Nephron (organoid): Measurements from ENCODE around the gene CDK18.

Experiments used
- H3K27ac Mint-ChIP-seq, 3 experiments: 2 replicates each; pipeline ENCODE4 v1.8.0; 2020; ENCODE audit warnings: mixed read lengths in 3 of 3, mild to moderate bottlenecking in 2 of 3, moderate library complexity in 1 of 3
- H3K27me3 Mint-ChIP-seq: 2 replicates; pipeline ENCODE4 v1.8.0; 2021; ENCODE audit warnings: low read depth, mild to moderate bottlenecking, moderate library complexity, mixed read lengths
- H3K36me3 Mint-ChIP-seq: 2 replicates; pipeline ENCODE4 v1.8.0; 2020; ENCODE audit warnings: low read depth, mixed read lengths
- H3K4me1 Mint-ChIP-seq: 2 replicates; pipeline ENCODE4 v1.8.0; 2020; ENCODE audit warnings: mixed read lengths
- H3K4me3 Mint-ChIP-seq, 3 experiments: 2 replicates each; pipeline ENCODE4 v1.8.0; 2020; ENCODE audit warnings: mild to moderate bottlenecking in 3 of 3, mixed read lengths in 3 of 3, moderate library complexity in 2 of 3
- H3K9me3 Mint-ChIP-seq: 2 replicates; pipeline ENCODE4 v1.8.0; 2020; ENCODE audit warnings: mixed read lengths
- CTCF ChIP-seq, 3 experiments: fragments of 200-600 bp; sonication (generic); IDR thresholded peaks; one replicate each; pipeline ENCODE4 v1.5.0; 2021; ENCODE audit warnings: antibody characterized with exemption in 3 of 3; ENCODE audit not compliant: unreplicated experiment in 3 of 3

CDK18 gene

GRCh38 chr1:205473475-205473874, 31.0 kb upstream of the CDK18 start:
- Mint-ChIP-seq H3K4me1 (peaks cover 29% of the 10 kb centered on the region), H3K27me3 (peaks cover 38% of the 10 kb centered on the region), H3K36me3 (no peaks in the 10 kb centered on the region), H3K27ac (peak overlapping the region in 1 of 3 experiments; percentile 18), H3K4me3 (no peak overlapping the region), H3K9me3 (peaks cover 10% of the 10 kb centered on the region)
- no peak for TF ChIP-seq CTCF (IDR thresholded peaks at IDR 0.05; ENCODE audit: unreplicated experiment in 3 of 3)

DNA sequence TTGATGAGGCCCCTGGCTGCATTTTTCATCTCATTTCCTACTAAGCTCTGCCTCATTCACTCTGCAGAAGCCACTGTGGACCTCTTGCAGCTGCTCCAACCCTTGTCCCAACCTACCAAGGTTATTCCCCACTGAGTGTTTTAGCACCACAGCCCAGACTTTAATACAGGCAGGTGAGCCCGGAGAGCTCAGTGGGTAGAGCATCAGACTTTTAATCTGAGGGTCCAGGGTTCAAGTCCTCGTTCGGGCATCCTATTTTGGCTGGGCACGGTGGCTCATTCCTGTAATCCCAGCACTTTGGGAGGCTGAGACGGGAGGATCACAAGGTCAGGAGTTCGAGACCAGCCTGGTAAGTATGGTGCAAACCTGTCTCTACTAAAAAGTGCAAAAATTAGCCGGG, 30.5 kb upstream of the CDK18 start:
- TF ChIP-seq CTCF (IDR thresholded peaks at IDR 0.05; ENCODE audit: unreplicated experiment in 3 of 3) = no peak
- no peaks in the 10 kb centered on the region for H3K36me3 Mint-ChIP-seq
- peaks cover 38% of the 10 kb centered on the region for H3K27me3 Mint-ChIP-seq
- no peak overlapping the region for H3K4me3 Mint-ChIP-seq
- no peak overlapping the region for H3K27ac Mint-ChIP-seq
- peaks cover 26% of the 10 kb centered on the region for H3K4me1 Mint-ChIP-seq
- H3K9me3 Mint-ChIP-seq = peaks cover 10% of the 10 kb centered on the region

DNA sequence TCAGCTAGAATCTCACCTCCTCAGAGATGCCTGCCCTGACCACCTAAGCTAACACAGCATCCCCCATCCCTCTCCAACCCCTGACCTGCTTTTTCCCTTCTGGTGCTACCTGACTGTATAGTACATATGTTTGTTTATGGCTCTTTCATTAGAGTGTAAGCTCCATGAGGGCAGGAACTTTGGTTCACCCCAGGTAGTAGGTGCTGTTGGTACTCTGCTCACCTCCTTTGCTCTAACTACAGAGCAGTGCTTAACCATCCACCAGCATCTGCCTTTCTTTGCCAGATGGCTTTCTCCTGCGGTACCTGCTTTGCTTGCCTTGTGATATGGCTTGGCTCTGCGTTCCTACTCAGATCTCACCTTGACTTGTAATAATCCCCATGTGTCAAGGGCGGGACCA, 29.9 kb upstream of the CDK18 start:
- no peak overlapping the region for H3K4me3 Mint-ChIP-seq
- H3K4me1 Mint-ChIP-seq = peaks cover 20% of the 10 kb centered on the region
- peaks cover 38% of the 10 kb centered on the region for H3K27me3 Mint-ChIP-seq
- peak overlapping the region in 1 of 3 experiments; percentile 25 for H3K27ac Mint-ChIP-seq
- H3K9me3 Mint-ChIP-seq = peaks cover 10% of the 10 kb centered on the region
- no peak for TF ChIP-seq CTCF (IDR thresholded peaks at IDR 0.05; ENCODE audit: unreplicated experiment in 3 of 3)
- no peaks in the 10 kb centered on the region for H3K36me3 Mint-ChIP-seq

DNA sequence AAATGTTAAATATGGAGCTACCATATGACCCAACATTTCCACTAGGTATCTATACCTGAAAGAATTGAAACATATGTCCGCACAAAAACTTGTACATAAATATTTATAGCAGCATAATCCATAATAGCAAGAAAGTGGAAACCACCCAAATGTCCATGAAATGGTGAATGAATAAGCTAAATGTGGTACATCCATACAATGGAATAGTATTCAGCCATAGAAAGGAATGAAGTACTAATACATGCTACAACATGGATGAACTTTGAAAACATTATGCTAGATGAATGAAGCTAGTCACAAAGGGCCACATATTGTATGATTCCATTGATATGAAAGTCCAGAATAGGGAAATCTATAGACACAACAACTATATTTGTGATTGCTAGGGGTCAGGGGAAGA, 28.6 kb upstream of the CDK18 start:
- Mint-ChIP-seq H3K4me1 (peaks cover 17% of the 10 kb centered on the region), H3K9me3 (peaks cover 10% of the 10 kb centered on the region), H3K27ac (no peak overlapping the region), H3K27me3 (peaks cover 50% of the 10 kb centered on the region), H3K36me3 (no peaks in the 10 kb centered on the region), H3K4me3 (no peak overlapping the region)
- no peak for TF ChIP-seq CTCF (IDR thresholded peaks at IDR 0.05; ENCODE audit: unreplicated experiment in 3 of 3)

DNA sequence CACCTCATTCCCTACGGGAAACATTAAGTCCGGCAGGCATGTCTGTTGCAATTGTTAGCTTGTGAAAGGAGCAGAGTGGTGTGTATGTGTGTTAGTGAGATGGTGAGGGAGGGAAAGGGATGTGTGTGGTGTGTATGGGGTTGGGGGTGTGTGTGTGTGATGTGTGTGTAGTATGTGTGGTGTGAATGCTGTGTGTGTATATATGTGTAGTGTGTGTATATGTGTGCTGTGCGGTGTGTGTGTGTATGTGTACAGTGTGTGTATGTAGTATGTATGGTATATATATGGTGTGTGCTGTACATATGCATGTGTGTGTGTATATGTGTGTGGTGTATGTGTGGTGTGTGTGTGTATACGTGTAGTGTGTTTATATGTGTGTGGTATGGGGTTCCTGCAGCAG, 27.8 kb upstream of the CDK18 start:
- H3K27me3 Mint-ChIP-seq = peaks cover 57% of the 10 kb centered on the region
- no peaks in the 10 kb centered on the region for H3K36me3 Mint-ChIP-seq
- H3K4me3 Mint-ChIP-seq = peak overlapping the region in 1 of 3 experiments; percentile 9
- peaks cover 17% of the 10 kb centered on the region for H3K4me1 Mint-ChIP-seq
- peaks cover 10% of the 10 kb centered on the region for H3K9me3 Mint-ChIP-seq
- no peak for TF ChIP-seq CTCF (IDR thresholded peaks at IDR 0.05; ENCODE audit: unreplicated experiment in 3 of 3)
- no peak overlapping the region for H3K27ac Mint-ChIP-seq

- Mint-ChIP-seq H3K36me3 (no peaks in the 10 kb centered on the region), H3K9me3 (peaks cover 10% of the 10 kb centered on the region), H3K4me3 (no peak overlapping the region), H3K4me1 (peaks cover 15% of the 10 kb centered on the region), H3K27ac (no peak overlapping the region), H3K27me3 (peaks cover 57% of the 10 kb centered on the region)
- no peak for TF ChIP-seq CTCF (IDR thresholded peaks at IDR 0.05; ENCODE audit: unreplicated experiment in 3 of 3)
Measured at GRCh38 chr1:205477121-205477758, 27.2 kb upstream of the CDK18 start.
